IPS DF 6.9 (cell line): ENCODE data around the gene MLLT1.
"Not testable (repeated sequence)": the region's sequence is repeated elsewhere in the genome, so short reads cannot be mapped to it uniquely, and the experiment has no call there.

ENCODE experiments used
- DNase-seq: peaks from one replicate; pipeline ENCODE4 v3.0.0-alpha.2; 2013; ENCODE audit warnings: low read depth, low spot score
- H3K27ac ChIP-seq: one replicate; pipeline ENCODE4 v1.5.1; 2013; ENCODE audit warnings: low read length, control low read depth
- H3K27me3 ChIP-seq: 2 replicates; pipeline ENCODE4 v1.6.1; 2013; ENCODE audit warnings: mild to moderate bottlenecking, low read length; ENCODE audit not compliant: control insufficient read depth, insufficient read depth
- H3K36me3 ChIP-seq: 2 replicates; pipeline ENCODE4 v1.6.1; 2013; ENCODE audit warnings: low read length; ENCODE audit not compliant: control insufficient read depth, insufficient read depth
- H3K4me1 ChIP-seq: 2 replicates; pipeline ENCODE4 v1.6.1; 2013; ENCODE audit warnings: low read length; ENCODE audit not compliant: control insufficient read depth, insufficient read depth
- H3K4me3 ChIP-seq: 2 replicates; pipeline ENCODE4 v1.5.1; 2013; ENCODE audit warnings: mild to moderate bottlenecking, low read length
- H3K9me3 ChIP-seq: 2 replicates; pipeline ENCODE4 v1.6.1; 2013; ENCODE audit warnings: low read length, inconsistent platforms; ENCODE audit not compliant: control insufficient read depth, insufficient read depth
- WGBS: extraction: QIAGEN DNeasy Blood & Tissue Kit; methylation state at CpG from one replicate; pipeline ENCODE4 v1.1.7; 2013; ENCODE audit warnings: mixed read lengths, missing lambda C conversion rate; ENCODE audit not compliant: insufficient read length, insufficient coverage; 5-methylcytosine and 5-hydroxymethylcytosine counted together

MLLT1 gene, protein sequence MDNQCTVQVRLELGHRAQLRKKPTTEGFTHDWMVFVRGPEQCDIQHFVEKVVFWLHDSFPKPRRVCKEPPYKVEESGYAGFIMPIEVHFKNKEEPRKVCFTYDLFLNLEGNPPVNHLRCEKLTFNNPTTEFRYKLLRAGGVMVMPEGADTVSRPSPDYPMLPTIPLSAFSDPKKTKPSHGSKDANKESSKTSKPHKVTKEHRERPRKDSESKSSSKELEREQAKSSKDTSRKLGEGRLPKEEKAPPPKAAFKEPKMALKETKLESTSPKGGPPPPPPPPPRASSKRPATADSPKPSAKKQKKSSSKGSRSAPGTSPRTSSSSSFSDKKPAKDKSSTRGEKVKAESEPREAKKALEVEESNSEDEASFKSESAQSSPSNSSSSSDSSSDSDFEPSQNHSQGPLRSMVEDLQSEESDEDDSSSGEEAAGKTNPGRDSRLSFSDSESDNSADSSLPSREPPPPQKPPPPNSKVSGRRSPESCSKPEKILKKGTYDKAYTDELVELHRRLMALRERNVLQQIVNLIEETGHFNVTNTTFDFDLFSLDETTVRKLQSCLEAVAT

GRCh38 chr19:6279931-6280591, at the start of gene MLLT1:
MLLT1 (minus strand) TSS chr19:6279975; CDS start chr19:6279784, 191 bp downstream.
- peaks cover 5% of the 10 kb centered on the region for H3K4me1 ChIP-seq
- no CpG with 5 or more reads among the region's 66 CpGs for WGBS
- peak within 1 kb of the TSS; percentile 71 for H3K4me3 ChIP-seq
- H3K27ac ChIP-seq, result no peak within 1 kb of the TSS
- no peaks in the 10 kb centered on the region for H3K36me3 ChIP-seq
- H3K27me3 ChIP-seq, result no peaks in the 10 kb centered on the region
- H3K9me3 ChIP-seq, result no peaks in the 10 kb centered on the region
- peak; percentile 80 for DNase-seq

GRCh38 chr19:6326815-6327214, 47.0 kb upstream of the MLLT1 start:
- no peak for DNase-seq
- Histone ChIP-seq H3K4me1 (no peaks in the 10 kb centered on the region), H3K27ac (no peak overlapping the region), H3K27me3 (no peaks in the 10 kb centered on the region), H3K36me3 (no peaks in the 10 kb centered on the region), H3K4me3 (no peak overlapping the region), H3K9me3 (no peaks in the 10 kb centered on the region)
- WGBS, result no CpG with 5 or more reads among the region's 5 CpGs

DNA sequence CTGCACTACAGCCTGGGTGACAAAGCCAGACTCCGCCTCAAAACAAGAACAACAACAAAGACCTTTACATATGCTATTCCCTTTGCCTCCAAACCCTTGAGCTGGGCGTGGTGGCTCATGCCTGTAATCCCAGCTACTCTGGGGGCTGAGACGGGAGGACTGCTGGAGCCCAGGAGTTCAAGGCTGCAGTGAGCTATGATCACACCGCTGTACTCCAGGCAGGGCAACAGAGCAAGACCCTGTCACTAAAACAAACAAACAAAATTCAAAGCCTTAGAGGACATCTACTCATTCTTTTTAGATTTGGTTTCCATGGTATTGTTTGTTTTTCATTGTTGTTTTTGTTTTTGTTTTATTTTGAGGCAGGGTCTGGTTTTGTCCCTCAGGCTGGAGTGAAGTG, 45.8 kb upstream of the MLLT1 start:
- Histone ChIP-seq H3K9me3 (no peaks in the 10 kb centered on the region), H3K27me3 (no peaks in the 10 kb centered on the region), H3K4me3 (no peak overlapping the region), H3K4me1 (no peaks in the 10 kb centered on the region), H3K36me3 (no peaks in the 10 kb centered on the region), H3K27ac (no peak overlapping the region)
- no peak for DNase-seq
- no CpG with 5 or more reads among the region's 4 CpGs for WGBS

- H3K27me3 ChIP-seq, result no peaks in the 10 kb centered on the region
- H3K36me3 ChIP-seq, result no peaks in the 10 kb centered on the region
- WGBS, result no CpG with 5 or more reads among the region's 4 CpGs
- no peak overlapping the region for H3K27ac ChIP-seq
- no peak for DNase-seq
- no peaks in the 10 kb centered on the region for H3K4me1 ChIP-seq
- no peak overlapping the region for H3K4me3 ChIP-seq
- H3K9me3 ChIP-seq, result no peaks in the 10 kb centered on the region
Measured at GRCh38 chr19:6324757-6325156, 45.0 kb upstream of the MLLT1 start.

DNA sequence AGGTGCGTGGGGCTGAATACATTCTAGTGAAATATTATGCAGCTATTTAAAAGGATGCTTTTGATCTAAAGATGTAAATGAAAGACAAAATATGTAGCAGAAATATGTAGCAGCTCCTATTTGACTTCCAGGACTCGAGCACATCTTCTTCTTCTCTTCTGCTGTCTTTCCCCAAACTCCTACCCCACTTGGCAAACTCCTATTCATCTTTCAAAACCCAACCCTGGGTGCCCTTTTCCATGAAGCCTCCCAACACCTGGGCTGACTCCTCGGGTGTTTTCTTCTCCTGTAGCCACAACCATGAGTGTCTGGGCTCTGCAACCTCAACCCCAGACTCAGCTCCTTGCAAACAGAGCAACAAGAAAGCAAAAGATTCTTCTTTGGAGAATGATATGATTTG, 42.5 kb upstream of the MLLT1 start:
- WGBS, result no CpG with 5 or more reads among the region's 3 CpGs

GRCh38 chr19:6319376-6319775, 39.6 kb upstream of the MLLT1 start:
- Histone ChIP-seq H3K4me3 (no peak overlapping the region), H3K27me3 (no peaks in the 10 kb centered on the region), H3K9me3 (no peaks in the 10 kb centered on the region), H3K4me1 (no peaks in the 10 kb centered on the region), H3K36me3 (no peaks in the 10 kb centered on the region), H3K27ac (no peak overlapping the region)
- no CpG with 5 or more reads among the region's 4 CpGs for WGBS
- no peak for DNase-seq

More for the DNA sequence above, 42.5 kb upstream of the MLLT1 start:
- Histone ChIP-seq H3K36me3 (no peaks in the 10 kb centered on the region), H3K4me1 (no peaks in the 10 kb centered on the region), H3K27ac (no peak overlapping the region), H3K27me3 (no peaks in the 10 kb centered on the region), H3K9me3 (no peaks in the 10 kb centered on the region), H3K4me3 (no peak overlapping the region)
- no peak for DNase-seq

DNA sequence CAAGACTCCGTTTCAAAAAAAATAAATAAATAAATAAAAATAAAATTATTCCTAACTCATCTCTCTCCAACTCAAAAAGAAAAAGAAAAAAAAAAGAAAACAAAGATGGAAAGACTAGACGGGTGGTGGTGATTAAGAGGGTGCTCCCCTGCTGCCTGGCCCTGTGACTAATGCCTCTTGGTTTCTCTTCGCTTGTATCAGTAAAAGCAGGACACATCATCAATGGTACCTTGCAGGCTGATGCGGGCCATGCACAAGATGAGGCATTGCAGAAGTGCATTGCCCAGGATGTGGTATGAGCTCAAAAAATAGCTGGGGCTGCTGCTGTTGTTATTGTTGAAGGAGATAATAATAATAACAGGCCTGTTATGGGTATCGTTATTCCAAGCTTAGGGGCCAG, 39.0 kb upstream of the MLLT1 start:
- Histone ChIP-seq H3K36me3 (no peaks in the 10 kb centered on the region), H3K4me3 (no peak overlapping the region), H3K27ac (no peak overlapping the region), H3K27me3 (no peaks in the 10 kb centered on the region), H3K4me1 (no peaks in the 10 kb centered on the region), H3K9me3 (no peaks in the 10 kb centered on the region)
- no peak for DNase-seq
- WGBS, result no CpG with 5 or more reads among the region's 5 CpGs

GRCh38 chr19:6315646-6316045, 35.9 kb upstream of the MLLT1 start:
- DNase-seq, H3K27me3 ChIP-seq, H3K4me3 ChIP-seq, H3K36me3 ChIP-seq, H3K4me1 ChIP-seq, H3K27ac ChIP-seq, H3K9me3 ChIP-seq: not testable (repeated sequence)
- no CpG with 5 or more reads among the region's 5 CpGs for WGBS

GRCh38 chr19:6313398-6313969, 33.7 kb upstream of the MLLT1 start:
- no peaks in the 10 kb centered on the region for H3K27me3 ChIP-seq
- whole genome bisulfite sequencing, result no CpG with 5 or more reads among the region's 5 CpGs
- no peaks in the 10 kb centered on the region for H3K36me3 ChIP-seq
- no peaks in the 10 kb centered on the region for H3K9me3 ChIP-seq
- no peak for DNase-seq
- no peaks in the 10 kb centered on the region for H3K4me1 ChIP-seq
- H3K4me3 ChIP-seq, result no peak overlapping the region
- H3K27ac ChIP-seq, result no peak overlapping the region

DNA sequence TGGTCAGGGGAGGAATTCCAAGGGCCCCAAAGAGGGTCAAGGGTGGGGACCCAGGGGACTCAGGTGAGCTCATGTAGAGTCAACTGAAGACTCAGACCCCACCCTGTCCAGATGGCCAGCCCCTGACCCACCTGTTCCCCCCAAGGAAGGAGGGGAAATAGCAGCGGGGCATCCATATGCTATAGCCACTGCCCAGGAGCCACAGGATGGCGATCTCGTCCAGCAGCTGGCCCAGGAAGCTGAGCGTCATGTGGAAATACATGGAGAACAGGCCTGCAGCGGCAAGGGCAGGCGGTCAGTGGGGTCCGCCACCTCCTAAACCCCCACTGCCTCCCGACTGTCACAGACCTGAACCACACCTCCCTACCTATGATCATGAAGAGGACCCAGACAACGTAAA, 32.2 kb upstream of the MLLT1 start:
- no peaks in the 10 kb centered on the region for H3K9me3 ChIP-seq
- no peak for DNase-seq
- WGBS, result no CpG with 5 or more reads among the region's 9 CpGs

More for the DNA sequence above, 32.2 kb upstream of the MLLT1 start:
- H3K27ac ChIP-seq, result no peak overlapping the region
- no peaks in the 10 kb centered on the region for H3K4me1 ChIP-seq
- no peak overlapping the region for H3K4me3 ChIP-seq
- no peaks in the 10 kb centered on the region for H3K36me3 ChIP-seq
- H3K27me3 ChIP-seq, result no peaks in the 10 kb centered on the region
